Activated gamma-delta T cell treated with Interleukin-2 at 50 U/mL for 16 hours (primary cell): ENCODE measurements around the gene ERVH48-1.
"Not testable (repeated sequence)": the region's sequence is repeated elsewhere in the genome, so short reads cannot be mapped to it uniquely, and the experiment has no call there.

Experiments used
- DNase-seq: peaks from one replicate; pipeline ENCODE4 v3.0.0-alpha.2; 2020

The ERVH48-1 gene

GRCh38 chr21:42900446-42900845 is 25.0 kb downstream of the ERVH48-1 start:
- DNase-seq, result no peak

GRCh38 chr21:42892931-42893755 is 32.3 kb downstream of the ERVH48-1 start, which contains the start of gene NDUFV3:
Gene NDUFV3, plus strand, starts transcription at chr21:42893309. Its CDS starts 25 bp downstream, at chr21:42893334.
- DNase-seq, result peak; percentile 100

- DNase-seq, result no peak
Observed at GRCh38 chr21:42892582-42892930, 32.9 kb downstream of the ERVH48-1 start.

- no peak for DNase-seq
Observed at GRCh38 chr21:42887326-42887725, 38.1 kb downstream of the ERVH48-1 start.

GRCh38 chr21:42883921-42884320 is 41.5 kb downstream of the ERVH48-1 start:
- DNase-seq, result no peak

GRCh38 chr21:42880352-42880751 is 45.1 kb downstream of the ERVH48-1 start:
- DNase-seq, result no peak

- DNase-seq, result peak; percentile 98
Observed at GRCh38 chr21:42878993-42879787, 46.2 kb downstream of the ERVH48-1 start, which contains the start of gene WDR4. Gene WDR4, minus strand, starts transcription at chr21:42879539. Its CDS starts 44 bp downstream, at chr21:42879495.

GRCh38 chr21:42878678-42878992 is 46.8 kb downstream of the ERVH48-1 start:
- DNase-seq, result no peak

GRCh38 chr21:42875811-42876210 is 49.6 kb downstream of the ERVH48-1 start:
- not testable (repeated sequence) for DNase-seq

GRCh38 chr21:42873096-42873495 is 52.3 kb downstream of the ERVH48-1 start:
- no peak for DNase-seq

- no peak for DNase-seq
Observed at GRCh38 chr21:42868196-42868595, 57.2 kb downstream of the ERVH48-1 start.
